GM23248 (cell line): ENCODE data around the gene SH3BGRL. TPM values are rescaled to one million over a fixed set of nuclear protein-coding genes. Genes with fewer than 3 reads are reported as not detected.
A peak's percentile ranks its signal among the peaks of the same experiment; 100 is the strongest.
"Not testable (repeated sequence)": the region's sequence is repeated elsewhere in the genome, so short reads cannot be mapped to it uniquely, and the experiment has no call there.

Source experiments
- DNase-seq: peaks from one replicate; pipeline ENCODE4 v3.0.0-alpha.2; 2015
- H2AFZ ChIP-seq: fragments of 200-600 bp; sonication (generic); 2 replicates; pipeline ENCODE4 v1.6.1; 2016; ENCODE audit warnings: antibody characterized with exemption
- H3F3A ChIP-seq: fragments of 200-600 bp; sonication (generic); 2 replicates; pipeline ENCODE4 v1.6.1; 2016; ENCODE audit warnings: mild to moderate bottlenecking, antibody characterized with exemption, mixed run types; ENCODE audit not compliant: insufficient read depth
- H3K27ac ChIP-seq: fragments of 200-600 bp; sonication (generic); 2 replicates; pipeline ENCODE4 v1.5.1; 2016; ENCODE audit warnings: mild to moderate bottlenecking
- H3K27me3 ChIP-seq: fragments of 200-600 bp; sonication (generic); replicated peaks from 2 replicates; pipeline ENCODE4 v1.6.1; 2016; ENCODE audit warnings: mild to moderate bottlenecking; ENCODE audit not compliant: insufficient read depth
- H3K36me3 ChIP-seq: fragments of 200-600 bp; sonication (generic); 2 replicates; pipeline ENCODE4 v1.6.1; 2016; ENCODE audit warnings: low read depth, mild to moderate bottlenecking
- H3K4me1 ChIP-seq: fragments of 200-600 bp; sonication (generic); 2 replicates; pipeline ENCODE4 v1.6.1; 2016; ENCODE audit warnings: mild to moderate bottlenecking; ENCODE audit not compliant: insufficient read depth
- H3K4me2 ChIP-seq: fragments of 200-600 bp; sonication (generic); one replicate; pipeline ENCODE4 v1.6.1; 2016; ENCODE audit warnings: mild to moderate bottlenecking; ENCODE audit not compliant: unreplicated experiment
- H3K4me3 ChIP-seq: fragments of 200-600 bp; sonication (generic); 2 replicates; pipeline ENCODE4 v1.5.1; 2016; ENCODE audit warnings: mild to moderate bottlenecking
- H3K79me2 ChIP-seq: fragments of 200-600 bp; sonication (generic); 2 replicates; pipeline ENCODE4 v1.6.1; 2016; ENCODE audit warnings: mild to moderate bottlenecking; ENCODE audit not compliant: insufficient read depth
- H3K9ac ChIP-seq: fragments of 200-600 bp; sonication (generic); 2 replicates; pipeline ENCODE4 v1.6.1; 2016; ENCODE audit warnings: mild to moderate bottlenecking
- H3K9me2 ChIP-seq: fragments of 200-600 bp; sonication (generic); 2 replicates; pipeline ENCODE4 v1.6.1; 2016; ENCODE audit warnings: mixed run types, mild to moderate bottlenecking, moderate library complexity; ENCODE audit not compliant: insufficient read depth
- H3K9me3 ChIP-seq: fragments of 200-600 bp; sonication (generic); one replicate; pipeline ENCODE4 v1.6.1; 2017; ENCODE audit warnings: low read depth
- H4K20me1 ChIP-seq: fragments of 200-600 bp; sonication (generic); 2 replicates; pipeline ENCODE4 v1.6.0; 2016; ENCODE audit not compliant: insufficient read depth
- EZH2 ChIP-seq: fragments of 200-600 bp; sonication (generic); IDR thresholded peaks from 2 replicates; pipeline ENCODE4 v1.6.1; 2018; ENCODE audit warnings: antibody characterized with exemption, mild to moderate bottlenecking; ENCODE audit not compliant: insufficient read depth, poor library complexity, severe bottlenecking
- EZH2phosphoT487 ChIP-seq: fragments of 200-600 bp; sonication (generic); IDR thresholded peaks from 2 replicates; pipeline ENCODE4 v1.6.1; 2018; ENCODE audit warnings: antibody characterized with exemption, moderate library complexity, mild to moderate bottlenecking, low read depth; ENCODE audit not compliant: insufficient read depth
- WGBS, 2 experiments: methylation state at CpG; one replicate each; pipeline ENCODE4 v1.1.6; 2015 to 2017; ENCODE audit warnings: low lambda C conversion rate in 2 of 2, low coverage in 1 of 2; ENCODE audit errors: missing lambda C conversion rate in 2 of 2; 5-methylcytosine and 5-hydroxymethylcytosine counted together
- in situ Hi-C: fragments of 300-500 bp; cut with MboI; formaldehyde crosslinking; loops from 2 replicates; pipeline ENCODE4 v1.15.0; 2020
- polyA plus RNA-seq: library from polyadenylated mRNA; unstranded; fragments of >200 nt; fragmentation: Nextera tagmentation; extraction: Ambion mirVana; gene quantifications from 2 replicates; pipeline ENCODE4 v1.2.1, GENCODE V29; 2016
- total RNA-seq: library from RNA; depleted of rRNA; stranded (reverse); fragments of >200 nt; shearing (Covaris generic); gene quantifications from 2 replicates; pipeline ENCODE4 v1.2.3, GENCODE V29; 2014

SH3BGRL gene
- total and polyA plus RNA-seq, 2 experiments from 2014 or later: 149 to 172 TPM

DNA sequence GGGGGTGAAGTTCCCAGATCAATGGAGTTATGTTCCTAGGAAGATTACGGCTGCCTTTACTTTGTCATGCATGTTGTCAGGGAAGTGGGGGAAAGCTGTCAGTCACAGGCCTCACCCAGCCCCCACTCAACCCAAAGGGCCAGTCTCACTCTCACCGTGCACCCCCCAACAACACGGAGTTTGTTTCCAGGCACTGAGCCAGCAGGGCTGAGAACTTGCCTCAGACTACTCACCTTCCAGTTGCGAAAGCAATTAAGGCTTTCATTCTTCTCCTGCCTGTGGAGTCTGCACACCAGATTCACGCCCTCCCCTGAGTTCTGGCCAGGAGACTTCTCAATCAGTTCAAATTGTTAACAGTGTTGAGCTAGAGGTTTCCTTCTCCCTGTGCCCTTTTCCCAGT, 114.3 kb downstream of the SH3BGRL start:
- in situ Hi-C loops: no loop called here
- no peak overlapping the region for H3K4me3 ChIP-seq
- no peak overlapping the region for H3K4me2 ChIP-seq
- no peaks in the 10 kb centered on the region for H3K27me3 ChIP-seq
- H2AFZ ChIP-seq: no peak overlapping the region
- H3F3A ChIP-seq: no peaks in the 10 kb centered on the region
- no peaks in the 10 kb centered on the region for H4K20me1 ChIP-seq
- no peaks in the 10 kb centered on the region for H3K36me3 ChIP-seq
- H3K9me2 ChIP-seq: no peaks in the 10 kb centered on the region
- no peak overlapping the region for H3K9ac ChIP-seq
- 78 to 90% methylated on average over 5 of the region's 5 CpGs for WGBS, 2 experiments
- no peaks in the 10 kb centered on the region for H3K79me2 ChIP-seq
- H3K4me1 ChIP-seq: no peaks in the 10 kb centered on the region; the same call in 1 of the 2 replicates
- TF ChIP-seq EZH2phosphoT487: no peak
- no peak for TF ChIP-seq EZH2
- peak; percentile 23 for DNase-seq
- H3K9me3 ChIP-seq: no peaks in the 10 kb centered on the region
- no peak overlapping the region for H3K27ac ChIP-seq

GRCh38 chrX:81331653-81332052, 129.8 kb downstream of the SH3BGRL start:
- DNase-seq, H3K27ac ChIP-seq, H3K79me2 ChIP-seq, H3F3A ChIP-seq, H3K4me2 ChIP-seq, H4K20me1 ChIP-seq, H2AFZ ChIP-seq, H3K9me2 ChIP-seq, H3K36me3 ChIP-seq, H3K4me1 ChIP-seq, H3K9ac ChIP-seq, in situ Hi-C loops, H3K27me3 ChIP-seq, H3K9me3 ChIP-seq, H3K4me3 ChIP-seq: not testable (repeated sequence)
- 95 to 100% methylated on average over 1 of the region's 1 CpG for WGBS, 2 experiments

DNA sequence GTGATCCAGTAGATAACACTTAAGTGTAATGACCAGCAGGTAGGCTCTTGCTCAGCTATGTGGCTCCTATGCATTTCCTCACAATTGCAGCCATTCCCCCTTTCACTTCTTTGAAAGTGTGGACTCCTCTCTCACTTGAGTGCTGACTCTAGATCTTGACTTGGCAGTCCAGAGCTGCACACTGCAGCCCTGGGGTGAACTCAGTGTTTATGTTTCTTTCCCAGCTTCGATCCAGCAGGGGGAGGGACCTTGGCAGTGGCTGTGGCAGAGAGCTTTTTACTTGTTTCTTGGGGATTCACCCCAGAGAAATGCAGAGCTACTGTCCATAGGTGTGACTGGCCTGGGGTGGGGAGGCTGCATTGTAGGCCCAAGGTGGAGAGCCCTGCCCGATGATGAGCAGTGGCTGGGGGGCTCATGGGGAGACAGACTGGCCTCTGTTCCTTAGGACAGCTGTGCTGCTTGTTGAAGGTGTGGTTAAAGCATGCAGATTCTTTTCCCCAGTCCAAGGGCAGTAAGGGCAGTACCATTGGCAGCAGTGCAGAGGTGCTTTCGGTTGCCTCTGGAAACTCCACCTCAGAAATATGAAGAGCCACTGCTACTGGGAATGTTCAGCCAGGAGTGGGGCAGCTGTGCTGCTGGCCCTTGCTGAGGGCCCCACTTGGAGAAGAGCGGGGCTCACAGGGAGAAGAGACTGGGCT, 134.7 kb downstream of the SH3BGRL start:
- WGBS, 2 experiments: 94 to 96% methylated on average over 2 of the region's 4 CpGs

GRCh38 chrX:81337805-81338204, 135.9 kb downstream of the SH3BGRL start:
- Histone ChIP-seq H3K36me3 (no peaks in the 10 kb centered on the region), H3K27me3 (no peaks in the 10 kb centered on the region), H3K4me2 (no peak overlapping the region), H4K20me1 (no peaks in the 10 kb centered on the region), H3K9ac (no peak overlapping the region), H3F3A (no peaks in the 10 kb centered on the region), H3K4me3 (no peak overlapping the region), H3K9me3 (no peaks in the 10 kb centered on the region), H3K27ac (no peak overlapping the region), H2AFZ (no peak overlapping the region), H3K79me2 (no peaks in the 10 kb centered on the region), H3K9me2 (no peaks in the 10 kb centered on the region), H3K4me1 (no peaks in the 10 kb centered on the region)
- 71 to 74% methylated on average over 2 to 3 of the region's 3 CpGs for WGBS, 2 experiments
- in situ Hi-C loops: no loop called here
- TF ChIP-seq EZH2phosphoT487 (no peak), EZH2 (no peak)
- DNase-seq: no peak

More for the DNA sequence above, 134.7 kb downstream of the SH3BGRL start:
- in situ Hi-C loops: no loop called here
- Histone ChIP-seq H3K9me3 (no peaks in the 10 kb centered on the region), H3F3A (no peaks in the 10 kb centered on the region), H3K9ac (no peak overlapping the region), H2AFZ (no peak overlapping the region), H3K4me2 (no peak overlapping the region), H3K79me2 (no peaks in the 10 kb centered on the region), H3K4me3 (no peak overlapping the region), H3K36me3 (no peaks in the 10 kb centered on the region), H3K27me3 (no peaks in the 10 kb centered on the region), H3K9me2 (no peaks in the 10 kb centered on the region), H3K27ac (no peak overlapping the region), H3K4me1 (no peaks in the 10 kb centered on the region), H4K20me1 (no peaks in the 10 kb centered on the region)
- TF ChIP-seq EZH2phosphoT487 (no peak), EZH2 (no peak)
- no peak for DNase-seq

- no peaks in the 10 kb centered on the region for H3K27me3 ChIP-seq
- no peaks in the 10 kb centered on the region for H3K9me3 ChIP-seq
- H3K4me2 ChIP-seq: no peak overlapping the region
- WGBS, 2 experiments: 100% methylated on average over 1 of the region's 1 CpG
- DNase-seq: no peak
- H3K79me2 ChIP-seq: no peaks in the 10 kb centered on the region
- no peaks in the 10 kb centered on the region for H3K9me2 ChIP-seq
- H2AFZ ChIP-seq: no peak overlapping the region
- H3K4me3 ChIP-seq: no peak overlapping the region
- no peak overlapping the region for H3K9ac ChIP-seq
- no peaks in the 10 kb centered on the region for H3K36me3 ChIP-seq
- no peaks in the 10 kb centered on the region for H3K4me1 ChIP-seq
- TF ChIP-seq EZH2phosphoT487: no peak
- no peak for TF ChIP-seq EZH2
- no peaks in the 10 kb centered on the region for H4K20me1 ChIP-seq
- in situ Hi-C loops: no loop called here
- no peak overlapping the region for H3K27ac ChIP-seq
- no peaks in the 10 kb centered on the region for H3F3A ChIP-seq
Observed at GRCh38 chrX:81338924-81339323, 137.0 kb downstream of the SH3BGRL start.

GRCh38 chrX:81345296-81345695, 143.4 kb downstream of the SH3BGRL start:
- 80 to 92% methylated on average over 5 to 14 of the region's 14 CpGs for WGBS, 2 experiments
- H3F3A ChIP-seq, H3K27ac ChIP-seq, H3K4me1 ChIP-seq, H3K9me2 ChIP-seq, H3K79me2 ChIP-seq, H3K36me3 ChIP-seq, DNase-seq, H2AFZ ChIP-seq, H3K4me3 ChIP-seq, H3K4me2 ChIP-seq, H4K20me1 ChIP-seq, H3K9ac ChIP-seq, in situ Hi-C loops, H3K9me3 ChIP-seq, H3K27me3 ChIP-seq: not testable (repeated sequence)
